ENCODE results near the gene WFDC11.

WFDC11 gene

GRCh38 chr20:45626540-45626939 lies 43.5 kb downstream of the WFDC11 start:
- DNase-seq (ENCODE audit: low read depth in 2 of 2), result no peak

GRCh38 chr20:45621593-45621992 lies 48.4 kb downstream of the WFDC11 start:
- no peak for DNase-seq (ENCODE audit: low read depth in 2 of 2)

- no peak for DNase-seq (ENCODE audit: low read depth in 2 of 2)
These were observed 52.4 kb downstream of the WFDC11 start for GRCh38 chr20:45617591-45617990.

GRCh38 chr20:45612314-45612713 lies 57.7 kb downstream of the WFDC11 start:
- DNase-seq (ENCODE audit: low read depth in 2 of 2), result no peak

- DNase-seq (ENCODE audit: low read depth in 2 of 2), result no peak
These were observed 59.0 kb downstream of the WFDC11 start for GRCh38 chr20:45611054-45611453.

- DNase-seq (ENCODE audit: low read depth in 2 of 2), result no peak
These were observed 62.2 kb downstream of the WFDC11 start for GRCh38 chr20:45607810-45608209.

All from stimulated activated CD8-positive, alpha-beta memory T cell treated with anti-CD3 and anti-CD28 coated beads, Interleukin-7, amount 100 ng/mL, for 4 hours (primary cell).